Neural progenitor cell (in vitro differentiated cells): Measurements from ENCODE around the gene IFNK. TPM values are rescaled to one million over a fixed set of nuclear protein-coding genes. Genes with fewer than 3 reads are reported as not detected.

Experiments
- DNase-seq: peaks from one replicate; pipeline ENCODE4 v3.0.0-alpha.2; 2016; ENCODE audit warnings: low spot score
- H2AFZ ChIP-seq: fragments of 200-600 bp; sonication (generic); replicated peaks from 2 replicates; pipeline ENCODE4 v1.6.1; 2016; ENCODE audit warnings: antibody characterized with exemption
- H3F3A ChIP-seq: fragments of 200-600 bp; sonication (generic); 2 replicates; pipeline ENCODE4 v1.6.1; 2016; ENCODE audit warnings: antibody characterized with exemption, low read depth
- H3K27ac ChIP-seq: fragments of 200-600 bp; sonication (generic); 2 replicates; pipeline ENCODE4 v1.5.1; 2016; ENCODE audit warnings: mild to moderate bottlenecking
- H3K27me3 ChIP-seq: fragments of 200-600 bp; sonication (generic); 2 replicates; pipeline ENCODE4 v1.6.1; 2016; ENCODE audit warnings: mild to moderate bottlenecking, moderate library complexity
- H3K36me3 ChIP-seq: fragments of 200-600 bp; sonication (generic); 2 replicates; pipeline ENCODE4 v1.5.1; 2016
- H3K4me1 ChIP-seq: fragments of 200-600 bp; sonication (generic); 2 replicates; pipeline ENCODE4 v1.6.1; 2016; ENCODE audit warnings: mixed run types
- H3K4me2 ChIP-seq: fragments of 200-600 bp; sonication (generic); 2 replicates; pipeline ENCODE4 v1.6.1; 2016
- H3K4me3 ChIP-seq: fragments of 200-600 bp; sonication (generic); 2 replicates; pipeline ENCODE4 v1.5.1; 2016
- H3K79me2 ChIP-seq: fragments of 200-600 bp; sonication (generic); 2 replicates; pipeline ENCODE4 v1.6.1; 2016; ENCODE audit warnings: low read depth
- H3K9ac ChIP-seq: fragments of 200-600 bp; sonication (generic); 2 replicates; pipeline ENCODE4 v1.6.1; 2016
- H3K9me3 ChIP-seq: fragments of 200-600 bp; sonication (generic); 2 replicates; pipeline ENCODE4 v1.5.1; 2016; ENCODE audit warnings: low read depth
- H4K20me1 ChIP-seq: fragments of 200-600 bp; sonication (generic); 2 replicates; pipeline ENCODE4 v1.6.1; 2016; ENCODE audit warnings: low read depth
- H3K27ac Mint-ChIP-seq: 3 replicates; pipeline ENCODE4 v1.8.0; 2021; ENCODE audit warnings: mixed read lengths
- H3K27me3 Mint-ChIP-seq: 2 replicates; pipeline ENCODE4 v1.8.0; 2022; ENCODE audit warnings: low read depth, mild to moderate bottlenecking, inconsistent platforms, moderate library complexity, mixed read lengths; ENCODE audit not compliant: insufficient read depth
- H3K36me3 Mint-ChIP-seq: 3 replicates; pipeline ENCODE4 v1.8.0; 2021; ENCODE audit warnings: mixed read lengths
- H3K4me1 Mint-ChIP-seq: 3 replicates; pipeline ENCODE4 v1.8.0; 2021; ENCODE audit warnings: mixed read lengths
- H3K4me3 Mint-ChIP-seq: 3 replicates; pipeline ENCODE4 v1.8.0; 2021; ENCODE audit warnings: mild to moderate bottlenecking, moderate library complexity, mixed read lengths
- H3K9me3 Mint-ChIP-seq: 3 replicates; pipeline ENCODE4 v1.8.0; 2020; ENCODE audit warnings: mixed read lengths
- CTCF ChIP-seq: fragments of 200-600 bp; sonication (generic); IDR thresholded peaks from 2 replicates; pipeline ENCODE4 v1.5.1; 2017; ENCODE audit warnings: antibody characterized with exemption, mild to moderate bottlenecking
- EZH2 ChIP-seq: fragments of 200-600 bp; sonication (generic); IDR thresholded peaks from 2 replicates; pipeline ENCODE4 v1.6.1; 2017; ENCODE audit warnings: antibody characterized with exemption, mild to moderate bottlenecking, moderate library complexity
- EZH2phosphoT487 ChIP-seq: fragments of 200-600 bp; sonication (generic); IDR thresholded peaks from 2 replicates; pipeline ENCODE4 v1.6.1; 2017; ENCODE audit warnings: antibody characterized with exemption
- total RNA-seq: library from RNA; depleted of rRNA; stranded (reverse); fragments of >200 nt; gene quantifications from 2 replicates; pipeline ENCODE4 v1.2.3, GENCODE V29; 2015; ENCODE audit warnings: low replicate concordance

The IFNK gene
- total RNA-seq, 1 donor from 2014 or later = not detected

- no peak overlapping the region for H3K27ac Mint-ChIP-seq
- no peaks in the 10 kb centered on the region for H3K9me3 Mint-ChIP-seq
- H3K4me2 ChIP-seq = no peak overlapping the region
These were observed 4.3 kb upstream of the IFNK start for GRCh38 chr9:27519466-27520465.

DNA sequence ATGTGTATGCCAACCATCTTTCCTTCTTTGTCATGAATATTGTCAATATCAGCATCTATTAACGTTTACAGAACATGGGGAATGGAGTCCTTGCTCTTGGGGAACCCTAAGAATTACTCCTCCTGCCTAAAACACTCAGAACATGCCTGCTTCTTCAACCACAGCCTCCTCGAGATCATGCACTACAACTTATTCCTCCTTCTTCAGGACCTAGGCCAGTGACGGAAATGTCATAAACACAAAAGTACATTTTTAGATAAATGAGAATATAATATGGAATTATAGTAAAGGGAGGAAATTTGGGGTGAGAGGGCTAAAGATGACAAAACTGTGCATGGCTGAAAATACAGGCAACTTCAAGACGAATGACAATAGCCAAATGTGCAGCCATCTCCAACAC is 3.1 kb upstream of the IFNK start:
- Mint-ChIP-seq H3K9me3 (no peaks in the 10 kb centered on the region), H3K36me3 (peaks cover 18% of the 10 kb centered on the region), H3K4me3 (no peak overlapping the region), H3K27me3 (no peaks in the 10 kb centered on the region), H3K27ac (no peak overlapping the region), H3K4me1 (peaks cover 12% of the 10 kb centered on the region)
- no peak overlapping the region for H3K4me2 ChIP-seq
- no peak for DNase-seq
- H3F3A ChIP-seq = no peaks in the 10 kb centered on the region
- peaks cover 22% of the 10 kb centered on the region for H3K4me1 ChIP-seq
- H3K27me3 ChIP-seq = no peaks in the 10 kb centered on the region
- H4K20me1 ChIP-seq = peaks cover 27% of the 10 kb centered on the region
- no peak overlapping the region for H2AFZ ChIP-seq
- TF ChIP-seq EZH2 = no peak
- TF ChIP-seq CTCF = no peak
- no peak for TF ChIP-seq EZH2phosphoT487
- no peak overlapping the region for H3K27ac ChIP-seq
- H3K36me3 ChIP-seq = no peaks in the 10 kb centered on the region
- no peak overlapping the region for H3K4me3 ChIP-seq
- H3K79me2 ChIP-seq = peaks cover 98% of the 10 kb centered on the region
- H3K9me3 ChIP-seq = no peaks in the 10 kb centered on the region
- H3K9ac ChIP-seq = no peak overlapping the region

More at GRCh38 chr9:27519466-27520465, 4.3 kb upstream of the IFNK start:
- no peak overlapping the region for H3K4me3 ChIP-seq
- no peak for DNase-seq
- Mint-ChIP-seq H3K4me3 (no peak overlapping the region), H3K27me3 (no peaks in the 10 kb centered on the region), H3K4me1 (peaks cover 12% of the 10 kb centered on the region), H3K36me3 (peaks cover 18% of the 10 kb centered on the region)
- peaks cover 27% of the 10 kb centered on the region for H4K20me1 ChIP-seq
- no peaks in the 10 kb centered on the region for H3K9me3 ChIP-seq
- no peaks in the 10 kb centered on the region for H3K36me3 ChIP-seq
- H3K27ac ChIP-seq = no peak overlapping the region
- H3F3A ChIP-seq = no peaks in the 10 kb centered on the region
- no peak overlapping the region for H3K9ac ChIP-seq
- peaks cover 22% of the 10 kb centered on the region for H3K4me1 ChIP-seq
- no peaks in the 10 kb centered on the region for H3K27me3 ChIP-seq
- peaks cover 98% of the 10 kb centered on the region for H3K79me2 ChIP-seq
- H2AFZ ChIP-seq = no peak overlapping the region
- no peak for TF ChIP-seq EZH2
- TF ChIP-seq EZH2phosphoT487 = no peak

DNA sequence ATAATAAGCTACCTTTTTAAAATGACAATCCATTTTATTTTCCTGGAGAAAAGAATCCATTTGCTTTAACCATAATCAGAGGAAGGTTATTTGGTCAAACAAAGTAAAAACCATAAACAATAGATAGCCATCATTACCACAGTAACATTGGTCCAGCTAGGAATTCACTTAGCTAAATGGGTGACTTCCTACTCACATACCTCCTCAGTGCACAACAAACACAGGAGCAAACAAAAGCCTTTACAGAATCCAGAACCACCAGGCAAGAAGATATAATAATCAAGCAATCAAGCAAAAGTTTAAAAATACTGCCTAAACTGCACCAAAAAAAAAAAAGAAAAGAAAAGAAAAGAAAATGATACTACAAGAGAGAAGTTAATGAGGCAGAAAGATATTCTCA is 949 bp upstream of the IFNK start:
- no peak overlapping the region for H3K4me2 ChIP-seq
- peaks cover 100% of the 10 kb centered on the region for H3K79me2 ChIP-seq
- peaks cover 1% of the 10 kb centered on the region for H3K27me3 Mint-ChIP-seq
- no peaks in the 10 kb centered on the region for H3K9me3 ChIP-seq
- peaks cover 31% of the 10 kb centered on the region for H4K20me1 ChIP-seq
- H2AFZ ChIP-seq = no peak overlapping the region
- no peak overlapping the region for H3K27ac Mint-ChIP-seq
- H3K4me3 ChIP-seq = no peak overlapping the region
- H3K4me3 Mint-ChIP-seq = no peak overlapping the region
- DNase-seq = no peak
- H3K9ac ChIP-seq = no peak overlapping the region
- H3K27ac ChIP-seq = no peak overlapping the region
- peaks cover 9% of the 10 kb centered on the region for H3F3A ChIP-seq
- peaks cover 20% of the 10 kb centered on the region for H3K4me1 ChIP-seq
- no peaks in the 10 kb centered on the region for H3K27me3 ChIP-seq
- H3K36me3 ChIP-seq = no peaks in the 10 kb centered on the region
- H3K4me1 Mint-ChIP-seq = peaks cover 13% of the 10 kb centered on the region
- no peaks in the 10 kb centered on the region for H3K9me3 Mint-ChIP-seq
- TF ChIP-seq EZH2 = no peak
- no peak for TF ChIP-seq CTCF
- no peak for TF ChIP-seq EZH2phosphoT487
- H3K36me3 Mint-ChIP-seq = peaks cover 12% of the 10 kb centered on the region

GRCh38 chr9:27527702-27528075 is 3.6 kb downstream of the IFNK start:
- peaks cover 54% of the 10 kb centered on the region for H3K79me2 ChIP-seq
- Mint-ChIP-seq H3K27me3 (peaks cover 2% of the 10 kb centered on the region), H3K36me3 (peaks cover 11% of the 10 kb centered on the region), H3K27ac (peak overlapping the region; percentile 85), H3K4me3 (peak overlapping the region; percentile 97), H3K9me3 (no peaks in the 10 kb centered on the region), H3K4me1 (peaks cover 26% of the 10 kb centered on the region)
- H3K9me3 ChIP-seq = no peaks in the 10 kb centered on the region
- peaks cover 22% of the 10 kb centered on the region for H3F3A ChIP-seq
- TF ChIP-seq EZH2 (no peak), CTCF (no peak), EZH2phosphoT487 (no peak)
- H2AFZ ChIP-seq = peak overlapping the region; percentile 95
- peak overlapping the region; percentile 58 for H3K27ac ChIP-seq
- H3K4me3 ChIP-seq = peak overlapping the region; percentile 98
- H4K20me1 ChIP-seq = peaks cover 11% of the 10 kb centered on the region
- H3K36me3 ChIP-seq = no peaks in the 10 kb centered on the region
- DNase-seq = peak; percentile 28
- peak overlapping the region; percentile 92 for H3K4me2 ChIP-seq
- peak overlapping the region; percentile 46 for H3K9ac ChIP-seq
- H3K4me1 ChIP-seq = peaks cover 25% of the 10 kb centered on the region
- H3K27me3 ChIP-seq = no peaks in the 10 kb centered on the region
